DND-41 (cell line): ENCODE data around the gene PMEL.

ENCODE experiments used
- EZH2 ChIP-seq: IDR thresholded peaks from 3 replicates; pipeline ENCODE4 v1.6.1; 2012; ENCODE audit warnings: borderline replicate concordance, low read depth, mild to moderate bottlenecking, moderate library complexity, low read length, inconsistent platforms; ENCODE audit not compliant: severe bottlenecking
- TF ChIP-seq, protein P1 (sequence below): IDR thresholded peaks from 2 replicates; pipeline ENCODE4 v1.5.1; 2012; ENCODE audit warnings: borderline replicate concordance, low read length, moderate library complexity, mild to moderate bottlenecking; ENCODE audit not compliant: poor library complexity, severe bottlenecking; ENCODE audit errors: extremely low read depth

DNA sequence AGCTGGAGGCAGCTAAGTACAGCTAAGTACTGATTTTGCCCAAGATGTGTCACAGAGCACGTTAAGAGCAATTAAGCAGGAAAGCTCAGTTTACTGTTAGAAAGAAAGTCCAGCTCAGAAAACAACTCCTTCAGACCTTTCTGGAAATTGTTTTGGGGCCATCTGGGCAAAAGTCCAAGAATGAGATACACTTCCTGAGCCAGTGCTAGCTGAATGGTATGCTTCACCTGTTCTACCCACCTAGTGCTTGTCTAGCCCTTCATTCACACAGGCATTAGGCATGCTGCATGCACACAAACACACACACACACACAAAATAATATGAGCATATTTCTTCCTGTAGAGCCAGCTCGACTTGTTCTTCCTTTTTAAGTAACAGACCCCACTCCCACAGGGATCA, 48.4 kb upstream of the PMEL start:
- TF ChIP-seq, protein P1, sequence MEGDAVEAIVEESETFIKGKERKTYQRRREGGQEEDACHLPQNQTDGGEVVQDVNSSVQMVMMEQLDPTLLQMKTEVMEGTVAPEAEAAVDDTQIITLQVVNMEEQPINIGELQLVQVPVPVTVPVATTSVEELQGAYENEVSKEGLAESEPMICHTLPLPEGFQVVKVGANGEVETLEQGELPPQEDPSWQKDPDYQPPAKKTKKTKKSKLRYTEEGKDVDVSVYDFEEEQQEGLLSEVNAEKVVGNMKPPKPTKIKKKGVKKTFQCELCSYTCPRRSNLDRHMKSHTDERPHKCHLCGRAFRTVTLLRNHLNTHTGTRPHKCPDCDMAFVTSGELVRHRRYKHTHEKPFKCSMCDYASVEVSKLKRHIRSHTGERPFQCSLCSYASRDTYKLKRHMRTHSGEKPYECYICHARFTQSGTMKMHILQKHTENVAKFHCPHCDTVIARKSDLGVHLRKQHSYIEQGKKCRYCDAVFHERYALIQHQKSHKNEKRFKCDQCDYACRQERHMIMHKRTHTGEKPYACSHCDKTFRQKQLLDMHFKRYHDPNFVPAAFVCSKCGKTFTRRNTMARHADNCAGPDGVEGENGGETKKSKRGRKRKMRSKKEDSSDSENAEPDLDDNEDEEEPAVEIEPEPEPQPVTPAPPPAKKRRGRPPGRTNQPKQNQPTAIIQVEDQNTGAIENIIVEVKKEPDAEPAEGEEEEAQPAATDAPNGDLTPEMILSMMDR, result no peak
- TF ChIP-seq EZH2, result no peak
